Measurements from ENCODE around the gene STH. TPM values are rescaled to one million over a fixed set of nuclear protein-coding genes. Genes with fewer than 3 reads are reported as not detected.

STH gene
- total RNA-seq (2014; rRNA removed; shearing (Covaris generic)) (not detected in 2 replicates), polyA plus RNA-seq (2016; fragmentation: Nextera tagmentation; extraction: Ambion mirVana) (0.55 TPM in 1 of 2 replicates, not detected in the other)
- long read RNA-seq, result 0 reads

GRCh38 chr17:45998987-45999899, at the start of gene STH:
Gene STH (plus strand): TSS chr17:45999250. CDS start chr17:45999280, 30 bp downstream.
- Histone ChIP-seq H3K27ac (ENCODE audit: low read depth) (no peak within 1 kb of the TSS), H4K20me1 (replicated peaks; ENCODE audit: insufficient read depth) (no peaks in the 10 kb centered on the region), H2AFZ (no peak within 1 kb of the TSS), H3F3A (replicated peaks; ENCODE audit: low read depth) (no peaks in the 10 kb centered on the region), H3K79me2 (replicated peaks; ENCODE audit: insufficient read depth) (no peaks in the 10 kb centered on the region), H3K9me2 (ENCODE audit: insufficient read depth) (no peaks in the 10 kb centered on the region), H3K36me3 (ENCODE audit: insufficient read depth) (no peaks in the 10 kb centered on the region), H3K27me3 (ENCODE audit: insufficient read depth) (no peaks in the 10 kb centered on the region), H3K4me3 (no peak within 1 kb of the TSS), H3K4me1 (ENCODE audit: insufficient read depth) (no peaks in the 10 kb centered on the region), H3K4me2 (no peak within 1 kb of the TSS)
- H3K4me1 Mint-ChIP-seq, result no peaks in the 10 kb centered on the region
- no peaks in the 10 kb centered on the region for H3K9me3 Mint-ChIP-seq
- ATAC-seq (no peak), DNase-seq (ENCODE audit: low spot score) (no peak)
- no peaks in the 10 kb centered on the region for H3K36me3 Mint-ChIP-seq (ENCODE audit: low read depth)
- no peak for TF ChIP-seq JUNB (IDR thresholded peaks at IDR 0.05; ENCODE audit: unreplicated experiment)
- TF ChIP-seq, protein P1, sequence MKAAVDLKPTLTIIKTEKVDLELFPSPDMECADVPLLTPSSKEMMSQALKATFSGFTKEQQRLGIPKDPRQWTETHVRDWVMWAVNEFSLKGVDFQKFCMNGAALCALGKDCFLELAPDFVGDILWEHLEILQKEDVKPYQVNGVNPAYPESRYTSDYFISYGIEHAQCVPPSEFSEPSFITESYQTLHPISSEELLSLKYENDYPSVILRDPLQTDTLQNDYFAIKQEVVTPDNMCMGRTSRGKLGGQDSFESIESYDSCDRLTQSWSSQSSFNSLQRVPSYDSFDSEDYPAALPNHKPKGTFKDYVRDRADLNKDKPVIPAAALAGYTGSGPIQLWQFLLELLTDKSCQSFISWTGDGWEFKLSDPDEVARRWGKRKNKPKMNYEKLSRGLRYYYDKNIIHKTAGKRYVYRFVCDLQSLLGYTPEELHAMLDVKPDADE (IDR thresholded peaks at IDR 0.05), result no peak
- no peak for TF ChIP-seq NANOG (IDR thresholded peaks at IDR 0.05; ENCODE audit: borderline replicate concordance)
- TF ChIP-seq, protein P2, sequence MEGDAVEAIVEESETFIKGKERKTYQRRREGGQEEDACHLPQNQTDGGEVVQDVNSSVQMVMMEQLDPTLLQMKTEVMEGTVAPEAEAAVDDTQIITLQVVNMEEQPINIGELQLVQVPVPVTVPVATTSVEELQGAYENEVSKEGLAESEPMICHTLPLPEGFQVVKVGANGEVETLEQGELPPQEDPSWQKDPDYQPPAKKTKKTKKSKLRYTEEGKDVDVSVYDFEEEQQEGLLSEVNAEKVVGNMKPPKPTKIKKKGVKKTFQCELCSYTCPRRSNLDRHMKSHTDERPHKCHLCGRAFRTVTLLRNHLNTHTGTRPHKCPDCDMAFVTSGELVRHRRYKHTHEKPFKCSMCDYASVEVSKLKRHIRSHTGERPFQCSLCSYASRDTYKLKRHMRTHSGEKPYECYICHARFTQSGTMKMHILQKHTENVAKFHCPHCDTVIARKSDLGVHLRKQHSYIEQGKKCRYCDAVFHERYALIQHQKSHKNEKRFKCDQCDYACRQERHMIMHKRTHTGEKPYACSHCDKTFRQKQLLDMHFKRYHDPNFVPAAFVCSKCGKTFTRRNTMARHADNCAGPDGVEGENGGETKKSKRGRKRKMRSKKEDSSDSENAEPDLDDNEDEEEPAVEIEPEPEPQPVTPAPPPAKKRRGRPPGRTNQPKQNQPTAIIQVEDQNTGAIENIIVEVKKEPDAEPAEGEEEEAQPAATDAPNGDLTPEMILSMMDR (conservative IDR thresholded peaks at IDR 0.05; ENCODE audit: low read depth in 2 of 2), result no peak
- TF ChIP-seq, protein P3, sequence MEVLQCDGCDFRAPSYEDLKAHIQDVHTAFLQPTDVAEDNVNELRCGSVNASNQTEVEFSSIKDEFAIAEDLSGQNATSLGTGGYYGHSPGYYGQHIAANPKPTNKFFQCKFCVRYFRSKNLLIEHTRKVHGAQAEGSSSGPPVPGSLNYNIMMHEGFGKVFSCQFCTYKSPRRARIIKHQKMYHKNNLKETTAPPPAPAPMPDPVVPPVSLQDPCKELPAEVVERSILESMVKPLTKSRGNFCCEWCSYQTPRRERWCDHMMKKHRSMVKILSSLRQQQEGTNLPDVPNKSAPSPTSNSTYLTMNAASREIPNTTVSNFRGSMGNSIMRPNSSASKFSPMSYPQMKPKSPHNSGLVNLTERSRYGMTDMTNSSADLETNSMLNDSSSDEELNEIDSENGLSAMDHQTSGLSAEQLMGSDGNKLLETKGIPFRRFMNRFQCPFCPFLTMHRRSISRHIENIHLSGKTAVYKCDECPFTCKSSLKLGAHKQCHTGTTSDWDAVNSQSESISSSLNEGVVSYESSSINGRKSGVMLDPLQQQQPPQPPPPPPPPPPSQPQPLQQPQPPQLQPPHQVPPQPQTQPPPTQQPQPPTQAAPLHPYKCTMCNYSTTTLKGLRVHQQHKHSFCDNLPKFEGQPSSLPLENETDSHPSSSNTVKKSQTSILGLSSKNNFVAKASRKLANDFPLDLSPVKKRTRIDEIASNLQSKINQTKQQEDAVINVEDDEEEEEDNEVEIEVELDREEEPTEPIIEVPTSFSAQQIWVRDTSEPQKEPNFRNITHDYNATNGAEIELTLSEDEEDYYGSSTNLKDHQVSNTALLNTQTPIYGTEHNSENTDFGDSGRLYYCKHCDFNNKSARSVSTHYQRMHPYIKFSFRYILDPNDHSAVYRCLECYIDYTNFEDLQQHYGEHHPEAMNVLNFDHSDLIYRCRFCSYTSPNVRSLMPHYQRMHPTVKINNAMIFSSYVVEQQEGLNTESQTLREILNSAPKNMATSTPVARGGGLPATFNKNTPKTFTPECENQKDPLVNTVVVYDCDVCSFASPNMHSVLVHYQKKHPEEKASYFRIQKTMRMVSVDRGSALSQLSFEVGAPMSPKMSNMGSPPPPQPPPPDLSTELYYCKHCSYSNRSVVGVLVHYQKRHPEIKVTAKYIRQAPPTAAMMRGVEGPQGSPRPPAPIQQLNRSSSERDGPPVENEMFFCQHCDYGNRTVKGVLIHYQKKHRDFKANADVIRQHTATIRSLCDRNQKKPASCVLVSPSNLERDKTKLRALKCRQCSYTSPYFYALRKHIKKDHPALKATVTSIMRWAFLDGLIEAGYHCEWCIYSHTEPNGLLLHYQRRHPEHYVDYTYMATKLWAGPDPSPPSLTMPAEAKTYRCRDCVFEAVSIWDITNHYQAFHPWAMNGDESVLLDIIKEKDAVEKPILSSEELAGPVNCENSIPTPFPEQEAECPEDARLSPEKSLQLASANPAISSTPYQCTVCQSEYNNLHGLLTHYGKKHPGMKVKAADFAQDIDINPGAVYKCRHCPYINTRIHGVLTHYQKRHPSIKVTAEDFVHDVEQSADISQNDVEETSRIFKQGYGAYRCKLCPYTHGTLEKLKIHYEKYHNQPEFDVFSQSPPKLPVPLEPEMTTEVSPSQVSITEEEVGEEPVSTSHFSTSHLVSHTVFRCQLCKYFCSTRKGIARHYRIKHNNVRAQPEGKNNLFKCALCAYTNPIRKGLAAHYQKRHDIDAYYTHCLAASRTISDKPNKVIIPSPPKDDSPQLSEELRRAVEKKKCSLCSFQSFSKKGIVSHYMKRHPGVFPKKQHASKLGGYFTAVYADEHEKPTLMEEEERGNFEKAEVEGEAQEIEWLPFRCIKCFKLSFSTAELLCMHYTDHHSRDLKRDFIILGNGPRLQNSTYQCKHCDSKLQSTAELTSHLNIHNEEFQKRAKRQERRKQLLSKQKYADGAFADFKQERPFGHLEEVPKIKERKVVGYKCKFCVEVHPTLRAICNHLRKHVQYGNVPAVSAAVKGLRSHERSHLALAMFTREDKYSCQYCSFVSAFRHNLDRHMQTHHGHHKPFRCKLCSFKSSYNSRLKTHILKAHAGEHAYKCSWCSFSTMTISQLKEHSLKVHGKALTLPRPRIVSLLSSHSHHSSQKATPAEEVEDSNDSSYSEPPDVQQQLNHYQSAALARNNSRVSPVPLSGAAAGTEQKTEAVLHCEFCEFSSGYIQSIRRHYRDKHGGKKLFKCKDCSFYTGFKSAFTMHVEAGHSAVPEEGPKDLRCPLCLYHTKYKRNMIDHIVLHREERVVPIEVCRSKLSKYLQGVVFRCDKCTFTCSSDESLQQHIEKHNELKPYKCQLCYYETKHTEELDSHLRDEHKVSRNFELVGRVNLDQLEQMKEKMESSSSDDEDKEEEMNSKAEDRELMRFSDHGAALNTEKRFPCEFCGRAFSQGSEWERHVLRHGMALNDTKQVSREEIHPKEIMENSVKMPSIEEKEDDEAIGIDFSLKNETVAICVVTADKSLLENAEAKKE (CRISPR knock-in tag; IDR thresholded peaks at IDR 0.05), result no peak
- TF ChIP-seq ZNF114 (CRISPR knock-in tag; IDR thresholded peaks at IDR 0.05), result no peak
- no peak for TF ChIP-seq CREB1 (CRISPR knock-in tag; IDR thresholded peaks at IDR 0.05; ENCODE audit: low read depth)
- H3K4me3 Mint-ChIP-seq, result no peak within 1 kb of the TSS
- peaks cover 17% of the 10 kb centered on the region for H3K27me3 Mint-ChIP-seq (ENCODE audit: insufficient read depth, low read depth, poor library complexity)
- no peak within 1 kb of the TSS for H3K27ac Mint-ChIP-seq

Data from GM23338 (cell line).